ENCODE results near the gene FERMT3. TPM values are rescaled to one million over a fixed set of nuclear protein-coding genes. Genes with fewer than 3 reads are reported as not detected.

FERMT3 gene
- total RNA-seq, 1 experiment from 2014 or later: 10.6 TPM

- TF ChIP-seq CTCF (conservative IDR thresholded peaks at IDR 0.05): peak; percentile 34; the same call in 1 of the 3 replicates
- Histone ChIP-seq H4K5ac (ENCODE audit: insufficient read length, low read depth, low read length) (no peak overlapping the region), H3K23ac (ENCODE audit: insufficient read length, low read depth, low read length) (no peak overlapping the region)
These were observed 10.4 kb downstream of the FERMT3 start for GRCh38 chr11:64216879-64217278.

More at GRCh38 chr11:64216879-64217278, 10.4 kb downstream of the FERMT3 start:
- no peak overlapping the region for H3K14ac ChIP-seq (ENCODE audit: insufficient read depth, low read length)
- no peak overlapping the region for H2BK15ac ChIP-seq (ENCODE audit: low read depth, low read length)
- Mint-ChIP-seq H3K9me3 (no peaks in the 10 kb centered on the region), H3K27me3 (ENCODE audit: low read depth) (no peaks in the 10 kb centered on the region; the same call in 1 of the 2 replicates), H3K36me3 (ENCODE audit: insufficient read depth in 1 of 3, low read depth in 3 of 3) (peaks cover 3 to 54% (median 25%) of the 10 kb centered on the region in 3 experiments), H3K27ac (peak overlapping the region in 1 of 3 experiments; percentile 28; a peak in 1 of 7 replicates), H3K4me3 (no peak overlapping the region), H3K4me1 (peaks cover 3 to 4% of the 10 kb centered on the region in 2 experiments; a peak in 2 of 4 replicates)
- H2AK5ac ChIP-seq (ENCODE audit: insufficient read length, low read length): no peak overlapping the region
- H3K9ac ChIP-seq (ENCODE audit: extremely low read depth, insufficient read length, low read length): no peak overlapping the region
- H3K4me1 ChIP-seq (ENCODE audit: insufficient read depth, low read length): no peaks in the 10 kb centered on the region
- H3K18ac ChIP-seq (ENCODE audit: insufficient read length, low read depth, low read length): no peak overlapping the region
- no peak overlapping the region for H2BK120ac ChIP-seq (ENCODE audit: low read depth, low read length, poor library complexity, severe bottlenecking)
- no peak overlapping the region for H2AFZ ChIP-seq (ENCODE audit: low read length)
- no peak overlapping the region for H3K27ac ChIP-seq (ENCODE audit: insufficient read length, low read depth, low read length)
- no peak overlapping the region for H2BK5ac ChIP-seq (ENCODE audit: insufficient read length, low read length)
- no peak overlapping the region for H2BK20ac ChIP-seq (ENCODE audit: low read depth, low read length, poor library complexity, severe bottlenecking)
- no peak overlapping the region for H2BK12ac ChIP-seq (ENCODE audit: insufficient read length, low read depth, low read length)
- H3K56ac ChIP-seq (ENCODE audit: insufficient read length, low read depth, low read length): no peak overlapping the region
- H3K4me2 ChIP-seq (ENCODE audit: insufficient read depth, insufficient read length, low read length): no peak overlapping the region
- H4K91ac ChIP-seq (ENCODE audit: insufficient read length, low read depth, low read length): no peak overlapping the region
- WGBS (ENCODE audit: extremely low coverage, insufficient read length, low lambda C conversion rate): no CpG with 5 or more reads among the region's 6 CpGs
- H3K27me3 ChIP-seq (ENCODE audit: insufficient read depth, low read length): no peaks in the 10 kb centered on the region
- H4K20me1 ChIP-seq (ENCODE audit: control insufficient read depth, insufficient read depth, insufficient read length): no peaks in the 10 kb centered on the region
- H3K79me1 ChIP-seq (ENCODE audit: insufficient read depth, low read depth, low read length, poor library complexity, severe bottlenecking): no peaks in the 10 kb centered on the region
- H3K79me2 ChIP-seq (ENCODE audit: insufficient read depth, low read length): no peaks in the 10 kb centered on the region
- H3K9me3 ChIP-seq (ENCODE audit: control insufficient read depth, low read depth, low read length): no peaks in the 10 kb centered on the region
- no peak overlapping the region for H3K4ac ChIP-seq (ENCODE audit: low read depth, low read length)
- H4K8ac ChIP-seq (replicated peaks; ENCODE audit: insufficient read length, low read depth, low read length): no peak overlapping the region
- no peak for DNase-seq
- no peaks in the 10 kb centered on the region for H3K23me2 ChIP-seq (ENCODE audit: insufficient read length, low read depth, low read length, poor library complexity, severe bottlenecking)
- no peak overlapping the region for H3T11ph ChIP-seq (ENCODE audit: low read length)
